Duodenal mucosa (tissue), 2 donors: ENCODE data around the gene DDX52.

Experiments
- H3K27ac ChIP-seq: one replicate; pipeline ENCODE4 v1.7.0; 2013; ENCODE audit warnings: low read depth, low read length
- H3K27me3 ChIP-seq, 2 donors: one replicate each; pipeline ENCODE4 v1.7.0; 2013; ENCODE audit warnings: low read length in 2 of 2, control low read depth in 1 of 2; ENCODE audit not compliant: insufficient read depth in 2 of 2, control insufficient read depth in 1 of 2
- H3K36me3 ChIP-seq, 2 donors: one replicate each; pipeline ENCODE4 v1.7.0; 2013; ENCODE audit warnings: low read length in 2 of 2, control low read depth in 1 of 2; ENCODE audit not compliant: insufficient read depth in 2 of 2, control insufficient read depth in 1 of 2
- H3K4me1 ChIP-seq, 2 donors: one replicate each; pipeline ENCODE4 v1.7.0; 2013; ENCODE audit warnings: low read length in 2 of 2, control low read depth in 1 of 2; ENCODE audit not compliant: insufficient read depth in 2 of 2, control insufficient read depth in 1 of 2
- H3K4me3 ChIP-seq, 2 donors: one replicate each; pipeline ENCODE4 v1.7.0; 2013; ENCODE audit warnings: low read length in 2 of 2, low read depth in 1 of 2
- H3K9ac ChIP-seq, 2 donors: one replicate each; pipeline ENCODE4 v1.7.0; 2013; ENCODE audit warnings: low read length in 2 of 2, low read depth in 1 of 2
- H3K9me3 ChIP-seq, 2 donors: one replicate each; pipeline ENCODE4 v1.7.0; 2013; ENCODE audit warnings: low read length in 2 of 2, control low read depth in 1 of 2; ENCODE audit not compliant: control insufficient read depth in 1 of 2

DDX52 gene

DNA sequence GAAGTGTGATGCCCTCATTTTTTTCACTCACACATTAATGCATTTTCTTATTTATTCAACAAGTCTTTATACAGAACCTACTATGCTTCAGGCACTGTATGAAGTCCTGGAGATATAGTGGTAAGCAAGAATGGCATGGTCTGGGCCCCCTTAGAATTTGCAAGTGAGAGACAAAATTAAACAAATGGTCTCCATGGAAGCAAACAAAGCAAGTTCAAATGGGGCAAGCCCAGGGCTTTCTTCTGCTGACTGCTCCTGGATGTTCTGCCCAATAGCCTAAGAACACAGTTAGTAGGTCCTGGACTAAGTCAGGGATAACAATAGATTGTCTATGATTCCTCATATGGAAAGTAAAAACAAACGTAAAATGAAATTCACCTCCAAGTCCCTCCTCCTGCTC lies 31.3 kb upstream of the DDX52 start:
- Histone ChIP-seq H3K4me1 (peaks cover 55 to 57% of the 10 kb centered on the region in 2 donors), H3K27me3 (no peaks in the 10 kb centered on the region), H3K36me3 (no peaks in the 10 kb centered on the region)

DNA sequence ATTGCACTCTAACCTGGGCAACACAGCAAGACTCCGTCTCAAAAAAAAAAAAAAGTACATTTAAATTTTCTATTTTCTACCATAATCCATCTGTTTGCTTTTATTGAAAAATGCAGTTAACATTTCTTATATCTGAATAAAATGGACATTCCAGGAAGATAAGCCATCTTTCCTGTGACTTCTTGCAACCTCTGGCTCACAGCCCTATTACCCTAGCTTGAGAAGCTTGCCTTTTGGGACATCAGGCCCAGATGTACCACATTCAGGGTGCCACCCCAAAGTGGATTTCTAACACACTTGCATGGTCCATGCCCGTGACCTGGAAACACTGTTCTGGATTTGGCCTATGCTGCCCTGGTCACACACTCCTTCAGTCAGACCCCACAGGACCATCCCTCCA lies 30.1 kb upstream of the DDX52 start:
- H3K4me1 ChIP-seq = peaks cover 55 to 57% of the 10 kb centered on the region in 2 donors
- H3K36me3 ChIP-seq = no peaks in the 10 kb centered on the region
- no peak overlapping the region for H3K9ac ChIP-seq
- H3K9me3 ChIP-seq = no peaks in the 10 kb centered on the region
- H3K27me3 ChIP-seq = no peaks in the 10 kb centered on the region
- no peak overlapping the region for H3K27ac ChIP-seq
- no peak overlapping the region for H3K4me3 ChIP-seq

More for the DNA sequence above, 31.3 kb upstream of the DDX52 start:
- Histone ChIP-seq H3K4me3 (no peak overlapping the region), H3K27ac (no peak overlapping the region), H3K9ac (no peak overlapping the region), H3K9me3 (no peaks in the 10 kb centered on the region)

DNA sequence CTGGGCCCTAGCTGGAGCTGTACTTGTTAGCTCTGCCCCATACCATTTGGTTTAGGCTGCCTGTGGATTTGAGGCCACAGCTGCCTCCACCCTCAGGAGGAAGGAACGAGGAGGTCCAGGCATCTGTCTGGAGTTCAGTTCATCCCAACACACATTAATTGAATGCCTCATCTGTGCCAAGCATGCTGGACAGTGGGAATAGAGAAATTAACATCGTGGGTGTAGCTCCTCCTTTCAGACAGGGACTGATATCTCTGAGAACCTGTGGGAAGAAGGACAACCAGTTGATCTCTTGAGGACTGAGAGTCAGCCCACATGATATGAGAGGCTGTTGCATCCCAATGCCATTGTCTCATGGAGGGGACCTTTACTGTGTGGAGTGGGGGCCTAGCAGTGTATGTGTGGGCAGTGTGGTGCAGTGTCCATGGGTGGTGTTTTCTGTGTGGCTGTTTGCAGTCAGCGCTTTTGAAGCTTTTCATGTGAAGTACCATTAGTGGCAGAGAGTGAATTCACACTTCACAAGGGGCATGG lies 29.4 kb upstream of the DDX52 start:
- Histone ChIP-seq H3K27ac (no peak overlapping the region), H3K9ac (no peak overlapping the region), H3K27me3 (no peaks in the 10 kb centered on the region), H3K4me3 (no peak overlapping the region), H3K36me3 (no peaks in the 10 kb centered on the region), H3K9me3 (no peaks in the 10 kb centered on the region), H3K4me1 (peaks cover 55 to 57% of the 10 kb centered on the region in 2 donors)

DNA sequence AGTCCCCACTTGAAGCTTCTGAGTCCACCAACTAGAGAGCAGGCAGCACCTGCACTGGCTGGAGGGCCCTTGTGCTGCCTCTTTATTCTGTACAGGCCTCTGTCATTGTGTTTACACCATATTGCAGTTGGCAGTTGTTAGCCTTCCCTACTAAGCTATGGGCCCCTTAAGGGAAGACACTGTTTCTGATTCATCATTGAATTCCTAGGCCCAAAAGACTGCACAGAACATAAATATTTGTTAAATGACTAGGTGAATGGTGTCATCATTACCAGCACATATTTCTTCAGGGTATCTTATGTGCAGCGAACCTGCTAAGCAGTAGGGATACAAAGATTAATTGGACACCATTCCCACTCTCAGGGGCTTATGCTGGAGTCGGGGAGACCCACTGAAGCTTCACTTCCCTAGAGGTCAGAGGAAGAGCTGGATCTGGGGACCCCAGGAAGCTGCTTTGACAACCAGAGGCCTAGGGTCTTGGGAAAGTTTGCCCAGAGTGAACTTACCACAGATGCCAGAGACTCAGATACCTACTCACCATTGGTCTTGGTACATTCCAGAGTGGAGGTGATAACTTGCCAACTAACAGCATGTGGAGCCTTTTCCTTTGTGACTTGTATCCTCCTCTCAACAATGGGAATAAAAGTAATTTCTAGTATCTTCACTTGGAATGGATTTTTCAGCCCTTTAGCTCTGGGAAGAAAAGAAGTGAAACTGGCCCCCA lies 28.7 kb upstream of the DDX52 start:
- Histone ChIP-seq H3K27me3 (no peaks in the 10 kb centered on the region), H3K4me3 (no peak overlapping the region), H3K27ac (peak overlapping the region; percentile 57), H3K36me3 (no peaks in the 10 kb centered on the region), H3K4me1 (peaks cover 52 to 62% of the 10 kb centered on the region in 2 donors), H3K9ac (peak overlapping the region; percentile 5 to 32), H3K9me3 (no peaks in the 10 kb centered on the region)

DNA sequence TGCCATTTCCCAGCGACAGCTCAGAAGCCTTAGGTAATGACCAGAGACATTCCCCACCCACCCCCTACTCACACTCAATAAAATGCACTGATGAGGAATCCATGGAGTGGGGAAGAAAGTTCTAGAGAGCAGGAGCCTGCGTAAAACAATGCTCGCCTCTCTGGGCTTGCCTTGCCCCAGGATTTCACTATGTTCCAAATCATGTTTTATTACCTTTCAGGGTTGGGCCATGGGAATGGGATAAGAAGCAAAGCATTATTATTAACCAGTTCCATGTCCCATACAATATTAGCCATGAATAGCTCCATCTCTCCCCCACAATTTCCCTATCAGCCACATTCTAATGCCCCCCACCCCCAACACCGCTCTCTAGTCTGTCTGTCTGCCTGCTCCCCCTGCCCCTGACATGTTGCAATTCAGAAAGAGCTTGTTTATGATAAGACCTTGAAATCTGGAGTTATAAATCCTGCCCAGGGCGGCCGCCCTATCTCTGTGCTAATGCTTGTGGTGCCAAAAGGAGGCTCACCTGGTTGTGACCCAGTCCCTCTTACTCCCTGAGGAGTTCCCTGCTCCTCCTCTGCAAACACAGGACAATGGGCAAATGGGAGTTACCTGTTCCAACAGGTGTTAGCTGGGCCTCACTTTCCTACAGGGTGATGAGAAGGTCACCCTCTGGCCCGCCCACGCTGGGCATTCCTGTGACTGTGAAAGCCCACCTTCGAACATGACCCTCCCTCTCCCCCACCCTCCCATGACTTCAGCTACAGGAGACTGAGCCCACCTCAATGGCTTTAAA lies 28.0 kb upstream of the DDX52 start:
- Histone ChIP-seq H3K4me1 (peaks cover 47 to 55% of the 10 kb centered on the region in 2 donors), H3K27me3 (no peaks in the 10 kb centered on the region), H3K27ac (peak overlapping the region; percentile 57), H3K4me3 (peak overlapping the region; percentile 21 to 42), H3K9ac (peak overlapping the region; percentile 52 to 57), H3K36me3 (no peaks in the 10 kb centered on the region), H3K9me3 (no peaks in the 10 kb centered on the region)

DNA sequence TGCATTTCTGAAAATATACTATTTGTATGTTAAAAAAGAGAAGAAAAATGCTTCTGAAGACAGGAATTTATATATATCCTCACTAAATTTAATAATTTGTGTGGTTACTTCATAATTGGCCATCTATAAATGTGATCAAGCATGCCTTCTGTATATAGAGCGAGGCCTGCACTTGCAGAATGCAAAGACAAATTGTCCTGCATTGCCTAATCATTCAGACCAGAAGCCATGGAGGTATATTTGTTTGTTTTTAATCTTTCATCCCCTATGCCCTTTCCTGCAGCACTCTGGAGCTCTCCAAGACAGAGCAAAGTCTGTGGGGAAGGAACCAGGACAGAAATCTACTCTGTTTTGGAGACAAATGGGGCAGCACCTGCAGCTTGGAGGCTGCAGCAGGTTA lies 23.8 kb upstream of the DDX52 start:
- H3K9me3 ChIP-seq = no peaks in the 10 kb centered on the region
- H3K9ac ChIP-seq = no peak overlapping the region
- no peaks in the 10 kb centered on the region for H3K27me3 ChIP-seq
- H3K4me3 ChIP-seq = no peak overlapping the region
- no peaks in the 10 kb centered on the region for H3K36me3 ChIP-seq
- peaks cover 41 to 48% of the 10 kb centered on the region in 2 donors for H3K4me1 ChIP-seq
- no peak overlapping the region for H3K27ac ChIP-seq

DNA sequence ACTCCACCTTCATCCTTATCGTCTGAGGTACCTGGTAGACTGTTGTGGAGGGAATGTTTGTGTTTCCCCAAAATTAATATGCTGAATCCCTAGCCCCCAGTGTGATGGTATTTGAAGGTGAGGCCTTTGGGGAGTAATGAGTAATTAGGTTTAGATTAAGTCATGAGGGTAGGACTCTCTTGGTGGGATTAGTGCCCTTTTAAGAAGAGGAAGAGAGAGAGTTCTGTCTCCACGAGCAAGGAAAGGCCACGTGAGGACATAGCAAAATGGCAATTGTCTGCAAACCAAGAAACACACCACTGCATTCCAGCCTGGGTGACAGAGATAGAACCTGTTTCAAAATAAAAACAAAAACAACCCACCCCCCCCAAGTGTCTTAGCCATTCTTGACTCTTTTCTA lies 21.0 kb upstream of the DDX52 start:
- Histone ChIP-seq H3K9me3 (no peaks in the 10 kb centered on the region), H3K27me3 (no peaks in the 10 kb centered on the region), H3K27ac (no peak overlapping the region), H3K4me1 (peaks cover 30 to 46% of the 10 kb centered on the region in 2 donors), H3K4me3 (no peak overlapping the region), H3K36me3 (no peaks in the 10 kb centered on the region), H3K9ac (no peak overlapping the region)

DNA sequence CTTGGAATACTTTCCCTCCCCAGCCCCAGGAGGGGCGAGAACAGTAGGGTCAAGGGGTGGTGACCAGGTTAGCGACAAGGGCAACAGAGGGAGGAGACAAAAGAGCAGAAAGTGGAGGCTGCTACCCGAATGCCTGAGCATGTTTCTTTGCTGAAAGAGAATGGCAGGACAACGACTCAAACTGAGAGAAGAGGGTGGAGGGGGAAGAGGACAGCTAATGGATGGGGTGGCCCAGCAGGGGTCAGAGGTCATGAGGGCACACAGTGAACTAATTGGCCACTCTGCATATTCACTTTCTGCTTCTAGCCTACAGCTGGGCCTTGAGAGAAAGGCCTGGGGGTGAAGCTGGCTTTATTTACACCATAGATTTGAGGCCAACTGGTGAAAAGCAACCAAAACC lies 19.1 kb upstream of the DDX52 start:
- Histone ChIP-seq H3K9me3 (no peaks in the 10 kb centered on the region), H3K4me1 (peaks cover 36 to 48% of the 10 kb centered on the region in 2 donors), H3K4me3 (no peak overlapping the region), H3K27me3 (no peaks in the 10 kb centered on the region), H3K9ac (no peak overlapping the region), H3K36me3 (no peaks in the 10 kb centered on the region), H3K27ac (no peak overlapping the region)

DNA sequence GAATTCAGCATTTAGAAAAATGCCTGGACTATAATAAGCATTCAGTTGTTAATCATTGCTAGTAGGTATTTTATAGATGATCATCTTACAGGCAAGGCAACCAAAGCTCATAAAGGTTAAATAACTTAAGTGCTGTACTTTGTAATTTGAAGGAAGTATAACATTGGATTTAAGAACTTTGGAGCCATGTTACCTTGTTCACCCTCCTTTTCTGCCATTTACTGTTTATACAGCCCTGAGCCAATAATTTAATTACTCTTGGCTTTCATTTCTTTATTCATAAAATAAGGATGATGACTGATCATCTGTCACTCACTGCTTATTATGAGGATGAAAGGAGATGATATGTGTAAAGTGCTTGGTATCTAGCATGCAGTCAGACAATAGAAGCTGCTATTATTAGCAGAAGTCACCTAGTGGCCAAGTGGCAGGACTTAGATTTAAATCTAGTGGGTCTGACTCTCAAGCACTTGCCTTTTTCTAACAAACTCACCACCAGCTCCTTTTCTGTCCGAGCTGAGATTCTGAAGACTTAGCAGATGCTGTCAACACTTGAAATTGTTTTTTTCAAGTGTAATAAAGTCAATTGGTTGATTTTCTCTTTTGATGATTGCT lies 18.3 kb upstream of the DDX52 start:
- Histone ChIP-seq H3K9ac (no peak overlapping the region), H3K27ac (no peak overlapping the region), H3K4me3 (no peak overlapping the region), H3K4me1 (peaks cover 32 to 45% of the 10 kb centered on the region in 2 donors), H3K36me3 (no peaks in the 10 kb centered on the region), H3K9me3 (no peaks in the 10 kb centered on the region), H3K27me3 (no peaks in the 10 kb centered on the region)

DNA sequence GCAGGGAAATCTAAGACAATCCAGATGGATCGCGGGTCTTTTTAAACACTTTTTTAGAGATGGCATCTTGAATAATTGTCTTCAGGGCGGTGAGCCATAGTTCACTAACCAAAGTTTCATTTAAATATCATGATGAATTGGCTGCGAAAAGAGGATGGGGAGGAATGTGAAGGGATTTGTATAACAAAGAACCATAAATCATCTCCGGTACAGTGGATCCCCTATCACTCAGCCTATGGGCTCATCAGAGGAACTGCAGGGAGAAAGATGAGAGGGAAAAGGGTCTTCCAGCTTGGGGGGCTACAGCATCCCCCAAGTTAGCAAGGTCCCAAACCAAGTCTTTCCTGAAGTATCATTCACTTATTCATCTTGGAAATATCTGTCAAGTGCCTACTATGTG lies 16.7 kb upstream of the DDX52 start:
- Histone ChIP-seq H3K27me3 (no peaks in the 10 kb centered on the region), H3K36me3 (no peaks in the 10 kb centered on the region), H3K4me1 (peaks cover 30 to 42% of the 10 kb centered on the region in 2 donors), H3K27ac (no peak overlapping the region), H3K4me3 (no peak overlapping the region), H3K9ac (no peak overlapping the region), H3K9me3 (no peaks in the 10 kb centered on the region)
